Astrocyte of the cerebellum (primary cell): ENCODE measurements around the gene ANKRD16.
"Not testable (repeated sequence)": the region's sequence is repeated elsewhere in the genome, so short reads cannot be mapped to it uniquely, and the experiment has no call there.

Experiments used
- DNase-seq: peaks from one replicate; pipeline ENCODE4 v3.0.0-alpha.2; 2011; ENCODE audit warnings: low read depth
- H3K4me3 ChIP-seq: 2 replicates; pipeline ENCODE4 v1.5.1; 2011; ENCODE audit warnings: mild to moderate bottlenecking, low read depth, low read length, moderate library complexity
- CTCF ChIP-seq: IDR thresholded peaks from 2 replicates; pipeline ENCODE4 v1.5.1; 2012; ENCODE audit warnings: low read length, low read depth, moderate library complexity, mild to moderate bottlenecking; ENCODE audit errors: missing control alignments
- in situ Hi-C: cut with HindIII; loops from 2 replicates; pipeline ENCODE4 v1.10.0; 2017; ENCODE audit warnings: low sequenced_read_pairs

Gene ANKRD16

DNA sequence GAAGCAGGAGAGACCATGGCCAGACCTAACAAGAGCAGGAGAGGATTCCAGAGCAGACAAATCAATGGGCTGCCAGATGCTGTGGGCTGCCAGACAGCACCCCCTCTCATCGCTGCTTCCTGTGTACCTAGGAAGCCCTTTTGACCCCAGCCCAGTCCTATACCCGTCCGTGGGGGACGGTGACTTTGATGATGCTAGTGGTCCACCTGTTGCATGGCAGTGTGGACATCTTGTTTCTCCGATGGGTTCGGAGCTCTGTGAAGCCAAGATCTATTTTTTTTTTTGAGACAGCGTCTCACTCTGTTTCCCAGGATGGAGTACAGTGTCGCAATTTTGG is 58.3 kb downstream of the ANKRD16 start:
- no peak for TF ChIP-seq CTCF
- DNase-seq, result no peak
- no peak overlapping the region for H3K4me3 ChIP-seq
- in situ Hi-C loops, result no loop called here

- no peak overlapping the region for H3K4me3 ChIP-seq
- in situ Hi-C loops, result no loop called here
- no peak for TF ChIP-seq CTCF
- DNase-seq, result no peak
Observed at GRCh38 chr10:5830629-5831445, 58.9 kb downstream of the ANKRD16 start.

GRCh38 chr10:5829267-5829666 is 60.4 kb downstream of the ANKRD16 start:
- H3K4me3 ChIP-seq, result no peak overlapping the region
- no peak for TF ChIP-seq CTCF
- no peak for DNase-seq
- in situ Hi-C loops, result no loop called here

- H3K4me3 ChIP-seq, result no peak overlapping the region
- TF ChIP-seq CTCF, result no peak
- no peak for DNase-seq
- in situ Hi-C loops, result no loop called here
Observed at GRCh38 chr10:5828725-5829124, 61.0 kb downstream of the ANKRD16 start.

GRCh38 chr10:5827841-5828240 is 61.9 kb downstream of the ANKRD16 start:
- TF ChIP-seq CTCF, result no peak
- in situ Hi-C loops, result no loop called here
- DNase-seq, result no peak
- no peak overlapping the region for H3K4me3 ChIP-seq

GRCh38 chr10:5826511-5826910 is 63.2 kb downstream of the ANKRD16 start:
- H3K4me3 ChIP-seq, DNase-seq, in situ Hi-C loops: not testable (repeated sequence)

DNA sequence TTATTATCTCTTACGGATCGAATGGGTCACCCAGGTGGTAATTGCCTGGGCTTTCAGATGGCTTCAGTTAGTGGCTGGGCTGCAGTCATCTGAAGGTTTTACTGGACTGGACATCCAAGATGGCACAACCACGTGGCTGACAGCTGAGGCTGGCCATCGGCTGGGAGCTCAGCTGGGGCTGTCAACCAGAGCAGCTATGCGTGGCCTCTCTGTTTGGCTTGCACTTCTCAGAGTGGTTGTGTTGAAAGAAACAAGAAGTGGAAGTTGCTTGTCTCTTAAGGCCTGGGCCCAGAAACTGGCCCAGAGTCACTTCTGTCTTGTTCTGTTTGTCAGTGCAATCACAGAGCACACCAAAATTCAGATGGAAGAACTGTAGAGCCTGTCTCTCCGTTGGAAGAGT is 70.8 kb downstream of the ANKRD16 start:
- DNase-seq, result no peak
- TF ChIP-seq CTCF, result no peak
- in situ Hi-C loops, result no loop called here

More for the DNA sequence above, 70.8 kb downstream of the ANKRD16 start:
- H3K4me3 ChIP-seq, result no peak overlapping the region
